Liver (tissue), 9 donors: ENCODE measurements around the gene TAF1D. TPM values are rescaled to one million over a fixed set of nuclear protein-coding genes. Genes with fewer than 3 reads are reported as not detected.

ENCODE experiments used
- DNase-seq: peaks from one replicate; pipeline ENCODE4 v3.0.0-alpha.2; 2017; ENCODE audit warnings: low spot score
- H3K27ac ChIP-seq, 2 donors: one replicate each; pipeline ENCODE4 v1.7.0; 2013; ENCODE audit warnings: inconsistent platforms in 2 of 2, low read length in 2 of 2, control low read depth in 1 of 2, low read depth in 1 of 2, mild to moderate bottlenecking in 1 of 2
- H3K27me3 ChIP-seq, 4 donors: one replicate each; pipeline versions ENCODE4 v1.6.1 to v1.7.0; 2013; ENCODE audit warnings: low read length in 3 of 4, inconsistent platforms in 1 of 4, mild to moderate bottlenecking in 1 of 4, moderate library complexity in 1 of 4; ENCODE audit not compliant: control insufficient read depth in 4 of 4, insufficient read depth in 4 of 4
- H3K36me3 ChIP-seq, 4 donors: one replicate each; pipeline versions ENCODE4 v1.6.1 to v1.7.0; 2013; ENCODE audit warnings: low read length in 3 of 4, mild to moderate bottlenecking in 3 of 4, low read depth in 1 of 4, moderate library complexity in 1 of 4; ENCODE audit not compliant: control insufficient read depth in 4 of 4, insufficient read depth in 3 of 4
- H3K4me1 ChIP-seq, 4 donors: one replicate each; pipeline versions ENCODE4 v1.6.1 to v1.7.0; 2013; ENCODE audit warnings: low read length in 3 of 4, mild to moderate bottlenecking in 3 of 4, moderate library complexity in 1 of 4; ENCODE audit not compliant: control insufficient read depth in 4 of 4, insufficient read depth in 4 of 4
- H3K4me3 ChIP-seq, 3 donors: one replicate each; pipeline versions ENCODE4 v1.6.1 to v1.7.0; 2013; ENCODE audit warnings: low read length in 3 of 3, control low read depth in 1 of 3, low read depth in 1 of 3, mild to moderate bottlenecking in 1 of 3
- H3K9ac ChIP-seq, 2 donors: one replicate each; pipeline ENCODE4 v1.7.0; 2013; ENCODE audit warnings: low read length in 2 of 2, mild to moderate bottlenecking in 2 of 2, moderate library complexity in 2 of 2, control low read depth in 1 of 2, low read depth in 1 of 2
- H3K9me3 ChIP-seq, 4 donors: one replicate each; pipeline versions ENCODE4 v1.6.1 to v1.7.0; 2013; ENCODE audit warnings: low read length in 3 of 4; ENCODE audit not compliant: control insufficient read depth in 4 of 4
- EGR1 ChIP-seq, 2 donors: IDR thresholded peaks; 2 replicates each; pipeline ENCODE4 v1.6.1; 2016 to 2018; ENCODE audit warnings: antibody characterized with exemption in 2 of 2, low read depth in 2 of 2
- FOXA1 ChIP-seq: IDR thresholded peaks from 2 replicates; pipeline ENCODE4 v1.6.1; 2016; ENCODE audit warnings: antibody characterized with exemption
- FOXA2 ChIP-seq: IDR thresholded peaks from 2 replicates; pipeline ENCODE4 v1.6.1; 2016; ENCODE audit warnings: antibody characterized with exemption
- GABPA ChIP-seq, 2 donors: IDR thresholded peaks in 1 of 2; conservative IDR thresholded peaks in 1 of 2; 2 replicates each; pipeline ENCODE4 v1.6.1; 2016; ENCODE audit warnings: antibody characterized with exemption in 2 of 2, mild to moderate bottlenecking in 1 of 2, moderate library complexity in 1 of 2
- HNF4A ChIP-seq, 2 donors: conservative IDR thresholded peaks; 2 replicates each; pipeline ENCODE4 v1.6.1; 2016; ENCODE audit warnings: antibody characterized with exemption in 2 of 2, mild to moderate bottlenecking in 2 of 2
- HNF4G ChIP-seq: IDR thresholded peaks from 2 replicates; pipeline ENCODE4 v1.6.1; 2016; ENCODE audit warnings: antibody characterized with exemption
- JUND ChIP-seq, 2 donors: IDR thresholded peaks; 2 replicates each; pipeline ENCODE4 v1.6.1; 2016; ENCODE audit warnings: antibody characterized with exemption in 2 of 2
- MAX ChIP-seq: IDR thresholded peaks from 2 replicates; pipeline ENCODE4 v1.6.1; 2016; ENCODE audit warnings: antibody characterized with exemption
- NR2F2 ChIP-seq: IDR thresholded peaks from 2 replicates; pipeline ENCODE4 v1.6.1; 2016; ENCODE audit warnings: antibody characterized with exemption
- RAD21 ChIP-seq, 2 donors: IDR thresholded peaks; 2 replicates each; pipeline ENCODE4 v1.6.1; 2016; ENCODE audit warnings: antibody characterized with exemption in 2 of 2, mild to moderate bottlenecking in 2 of 2
- REST ChIP-seq: IDR thresholded peaks from 2 replicates; pipeline ENCODE4 v1.6.1; 2016; ENCODE audit warnings: antibody characterized with exemption, mild to moderate bottlenecking
- SP1 ChIP-seq: IDR thresholded peaks from 2 replicates; pipeline ENCODE4 v1.6.1; 2018; ENCODE audit warnings: antibody characterized with exemption, mild to moderate bottlenecking
- TAF1 ChIP-seq: conservative IDR thresholded peaks from 2 replicates; pipeline ENCODE4 v1.6.1; 2016; ENCODE audit warnings: antibody characterized with exemption, mild to moderate bottlenecking
- YY1 ChIP-seq: IDR thresholded peaks from 2 replicates; pipeline ENCODE4 v1.6.1; 2016; ENCODE audit warnings: antibody characterized with exemption, mild to moderate bottlenecking
- ZBTB33 ChIP-seq: IDR thresholded peaks from 2 replicates; pipeline ENCODE4 v1.6.1; 2016; ENCODE audit warnings: antibody characterized with exemption
- WGBS: extraction: QIAGEN DNeasy Blood & Tissue Kit; methylation state at CpG from one replicate; pipeline ENCODE4 v1.1.7; 2013; 5-methylcytosine and 5-hydroxymethylcytosine counted together
- polyA plus RNA-seq, 2 donors: library from polyadenylated mRNA; stranded (reverse) in 1 of 2; unstranded in 1 of 2; fragments of 200-250 nt in 1 of 2; fragments of >200 nt in 1 of 2; fragmentation: Nextera tagmentation in 1 of 2; extraction: Ambion mirVana in 1 of 2; gene quantifications; one replicate each; pipeline versions ENCODE4 v1.2.1 to v1.2.3, GENCODE V29; 2013 to 2015
- total RNA-seq, 2 donors: library from RNA; depleted of rRNA; stranded (reverse); fragments of >200 nt; gene quantifications; one replicate each; pipeline ENCODE4 v1.2.3, GENCODE V29; 2014
- TF ChIP-seq, protein P1 (sequence below): IDR thresholded peaks from 2 replicates; pipeline ENCODE4 v1.6.1; 2016; ENCODE audit warnings: antibody characterized with exemption
- TF ChIP-seq, protein P2 (sequence below): fragments of 150-350 bp; IDR thresholded peaks from 2 replicates; pipeline ENCODE4 v1.5.1; 2017; ENCODE audit warnings: improper control_type of control experiment, low read depth, low read length; ENCODE audit not compliant: missing input control
- donor health status: healthy.
- donor health status: healthy.
- donor health status: healthy.
- donor health status: healthy.
- donor health status: healthy.

Gene TAF1D
- total and polyA plus RNA-seq, 4 donors, result 18.2 to 97.7 (median 29.7) TPM

DNA sequence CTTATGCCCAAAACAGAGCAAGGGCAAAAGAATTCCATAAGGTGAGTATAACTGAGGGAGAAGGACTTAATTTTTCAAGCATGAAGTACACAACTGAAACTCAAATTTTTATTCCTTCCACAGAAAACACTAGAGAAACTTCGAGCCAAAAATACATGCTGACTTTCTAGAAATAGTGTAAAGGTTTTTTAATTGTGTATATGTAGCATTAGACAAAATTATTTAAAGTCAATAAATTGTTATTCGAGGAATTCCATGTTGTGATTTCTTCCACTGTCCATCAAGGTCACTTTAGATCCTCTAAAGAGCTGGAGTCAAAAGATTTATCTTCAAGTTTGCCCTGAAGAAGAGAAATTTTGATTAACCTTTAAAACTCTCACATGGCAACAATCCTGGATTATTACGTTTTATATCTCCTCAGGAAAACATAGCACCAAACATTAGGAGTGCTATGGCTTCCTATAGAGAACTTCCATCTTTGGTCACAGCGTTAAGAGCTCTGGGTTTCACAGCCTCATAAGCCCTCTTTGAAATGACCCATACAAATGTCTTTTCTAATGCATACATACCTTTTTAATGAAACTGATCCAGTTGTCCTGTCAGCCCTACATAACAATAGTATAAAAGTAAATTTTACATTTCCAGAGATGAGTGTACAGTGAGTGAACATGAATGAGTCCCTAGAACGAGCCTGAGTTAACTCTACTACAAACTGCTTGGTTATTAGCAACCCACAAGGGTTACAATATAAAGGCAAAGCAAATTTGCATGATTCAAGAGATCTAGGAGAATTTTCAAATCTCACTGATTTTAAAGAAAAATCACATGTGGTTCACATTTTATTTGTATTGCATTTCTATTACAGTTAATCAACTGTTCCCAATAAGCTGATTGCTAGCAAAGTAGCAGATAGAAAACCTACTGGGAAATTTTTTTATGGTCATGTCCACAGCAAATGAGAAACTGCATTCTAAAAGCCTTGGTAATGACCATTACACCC, 10.9 kb downstream of the TAF1D start:
- Histone ChIP-seq H3K9me3 (no peaks in the 10 kb centered on the region), H3K36me3 (peaks cover 12 to 76% (median 69%) of the 10 kb centered on the region in 4 donors), H3K4me1 (peaks cover 4 to 13% (median 5%) of the 10 kb centered on the region in 4 donors), H3K9ac (no peak overlapping the region), H3K27ac (no peak overlapping the region), H3K27me3 (no peaks in the 10 kb centered on the region), H3K4me3 (no peak overlapping the region)
- no peak for DNase-seq
- WGBS, result 93% methylated on average over 5 of the region's 5 CpGs
- TF ChIP-seq MAX (no peak), TAF1 (no peak), ZBTB33 (no peak), RAD21 (IDR thresholded peaks at IDR 0.05) (no peak), HNF4A (conservative IDR thresholded peaks at IDR 0.05) (no peak), YY1 (no peak), REST (no peak), GABPA (IDR thresholded peaks at IDR 0.05 in 1 of 2, conservative IDR thresholded peaks at IDR 0.05 in 1 of 2) (no peak), HNF4G (no peak), SP1 (no peak), EGR1 (IDR thresholded peaks at IDR 0.05; ENCODE audit: low read depth in 2 of 2) (no peak), FOXA2 (no peak)
- TF ChIP-seq, protein P1, sequence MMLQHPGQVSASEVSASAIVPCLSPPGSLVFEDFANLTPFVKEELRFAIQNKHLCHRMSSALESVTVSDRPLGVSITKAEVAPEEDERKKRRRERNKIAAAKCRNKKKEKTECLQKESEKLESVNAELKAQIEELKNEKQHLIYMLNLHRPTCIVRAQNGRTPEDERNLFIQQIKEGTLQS, result no peak

- DNase-seq, result no peak
- no peak overlapping the region for H3K9ac ChIP-seq
- 96% methylated on average over 5 of the region's 5 CpGs for WGBS
- H3K27ac ChIP-seq, result no peak overlapping the region
- no peaks in the 10 kb centered on the region for H3K27me3 ChIP-seq
- H3K4me1 ChIP-seq, result peaks cover 4 to 13% (median 5%) of the 10 kb centered on the region in 4 donors
- no peak overlapping the region for H3K4me3 ChIP-seq
- H3K9me3 ChIP-seq, result no peaks in the 10 kb centered on the region
- H3K36me3 ChIP-seq, result peaks cover 8 to 69% (median 56%) of the 10 kb centered on the region in 4 donors
- TF ChIP-seq NR2F2 (no peak), TAF1 (no peak), REST (no peak), HNF4G (no peak), YY1 (no peak), GABPA (IDR thresholded peaks at IDR 0.05 in 1 of 2, conservative IDR thresholded peaks at IDR 0.05 in 1 of 2) (no peak), RAD21 (IDR thresholded peaks at IDR 0.05) (no peak), FOXA1 (no peak), EGR1 (IDR thresholded peaks at IDR 0.05; ENCODE audit: low read depth in 2 of 2) (no peak), FOXA2 (no peak), JUND (IDR thresholded peaks at IDR 0.05) (no peak), MAX (no peak)
- TF ChIP-seq, protein P1, result no peak
- TF ChIP-seq, protein P2, sequence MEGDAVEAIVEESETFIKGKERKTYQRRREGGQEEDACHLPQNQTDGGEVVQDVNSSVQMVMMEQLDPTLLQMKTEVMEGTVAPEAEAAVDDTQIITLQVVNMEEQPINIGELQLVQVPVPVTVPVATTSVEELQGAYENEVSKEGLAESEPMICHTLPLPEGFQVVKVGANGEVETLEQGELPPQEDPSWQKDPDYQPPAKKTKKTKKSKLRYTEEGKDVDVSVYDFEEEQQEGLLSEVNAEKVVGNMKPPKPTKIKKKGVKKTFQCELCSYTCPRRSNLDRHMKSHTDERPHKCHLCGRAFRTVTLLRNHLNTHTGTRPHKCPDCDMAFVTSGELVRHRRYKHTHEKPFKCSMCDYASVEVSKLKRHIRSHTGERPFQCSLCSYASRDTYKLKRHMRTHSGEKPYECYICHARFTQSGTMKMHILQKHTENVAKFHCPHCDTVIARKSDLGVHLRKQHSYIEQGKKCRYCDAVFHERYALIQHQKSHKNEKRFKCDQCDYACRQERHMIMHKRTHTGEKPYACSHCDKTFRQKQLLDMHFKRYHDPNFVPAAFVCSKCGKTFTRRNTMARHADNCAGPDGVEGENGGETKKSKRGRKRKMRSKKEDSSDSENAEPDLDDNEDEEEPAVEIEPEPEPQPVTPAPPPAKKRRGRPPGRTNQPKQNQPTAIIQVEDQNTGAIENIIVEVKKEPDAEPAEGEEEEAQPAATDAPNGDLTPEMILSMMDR, result no peak
Observed at GRCh38 chr11:93729129-93729616, 12.1 kb downstream of the TAF1D start.
